Esophagus muscularis mucosa (tissue), 3 donors: ENCODE data around the gene PRDM16.

Source experiments
- EP300 ChIP-seq: sonication (generic); formaldehyde crosslinking; IDR thresholded peaks from one replicate; pipeline ENCODE4 v1.6.1; 2017; ENCODE audit warnings: antibody characterized with exemption
- TF ChIP-seq, protein P1 (sequence below), 3 experiments: fragments of 200-600 bp in 2 of 3; fragments of 450-650 bp in 1 of 3; sonication (generic) in 2 of 3; IDR thresholded peaks; one replicate each; pipeline ENCODE4 v1.5.1; 2017 to 2019; ENCODE audit warnings: antibody characterized with exemption in 3 of 3, mild to moderate bottlenecking in 2 of 3, moderate library complexity in 1 of 3

DNA sequence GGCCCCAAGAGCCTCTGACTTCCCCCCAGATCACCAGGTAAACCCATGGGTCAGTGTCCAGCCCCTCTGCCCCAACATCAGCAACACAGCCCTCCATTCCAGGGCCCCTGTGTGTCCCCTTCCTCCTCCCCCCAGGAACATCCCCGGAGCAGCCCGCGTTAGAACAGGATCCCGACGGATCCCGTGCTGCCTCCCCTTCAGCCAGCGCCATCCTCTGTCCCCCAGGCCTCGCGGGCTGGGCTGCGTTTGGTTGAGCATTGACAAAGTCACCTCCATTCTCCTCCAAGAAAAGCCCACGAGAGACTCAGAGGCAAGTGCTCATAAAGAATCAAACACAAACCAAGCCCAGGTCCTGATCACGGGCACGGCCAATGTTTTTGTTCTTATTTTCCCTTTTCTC, 225.4 kb downstream of the PRDM16 start:
- TF ChIP-seq, protein P1, sequence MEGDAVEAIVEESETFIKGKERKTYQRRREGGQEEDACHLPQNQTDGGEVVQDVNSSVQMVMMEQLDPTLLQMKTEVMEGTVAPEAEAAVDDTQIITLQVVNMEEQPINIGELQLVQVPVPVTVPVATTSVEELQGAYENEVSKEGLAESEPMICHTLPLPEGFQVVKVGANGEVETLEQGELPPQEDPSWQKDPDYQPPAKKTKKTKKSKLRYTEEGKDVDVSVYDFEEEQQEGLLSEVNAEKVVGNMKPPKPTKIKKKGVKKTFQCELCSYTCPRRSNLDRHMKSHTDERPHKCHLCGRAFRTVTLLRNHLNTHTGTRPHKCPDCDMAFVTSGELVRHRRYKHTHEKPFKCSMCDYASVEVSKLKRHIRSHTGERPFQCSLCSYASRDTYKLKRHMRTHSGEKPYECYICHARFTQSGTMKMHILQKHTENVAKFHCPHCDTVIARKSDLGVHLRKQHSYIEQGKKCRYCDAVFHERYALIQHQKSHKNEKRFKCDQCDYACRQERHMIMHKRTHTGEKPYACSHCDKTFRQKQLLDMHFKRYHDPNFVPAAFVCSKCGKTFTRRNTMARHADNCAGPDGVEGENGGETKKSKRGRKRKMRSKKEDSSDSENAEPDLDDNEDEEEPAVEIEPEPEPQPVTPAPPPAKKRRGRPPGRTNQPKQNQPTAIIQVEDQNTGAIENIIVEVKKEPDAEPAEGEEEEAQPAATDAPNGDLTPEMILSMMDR (IDR thresholded peaks at IDR 0.05), result no peak
- TF ChIP-seq EP300, result no peak
